Neuronal stem cell (in vitro differentiated cells): Measurements from ENCODE around the gene ZSCAN10.

Source experiments
- DNase-seq: peaks from one replicate; pipeline ENCODE4 v3.0.0-alpha.2; 2013; ENCODE audit warnings: low spot score
- H2AFZ ChIP-seq: one replicate; pipeline ENCODE4 v1.6.1; 2013; ENCODE audit warnings: mild to moderate bottlenecking, low read length, inconsistent platforms
- H2AK5ac ChIP-seq: 2 replicates; pipeline ENCODE4 v1.6.1; 2013; ENCODE audit warnings: low read depth, mild to moderate bottlenecking, inconsistent platforms, low read length, moderate library complexity, mixed read lengths
- H2BK120ac ChIP-seq: 2 replicates; pipeline ENCODE4 v1.6.1; 2013; ENCODE audit warnings: low read depth, mild to moderate bottlenecking, inconsistent platforms, low read length, moderate library complexity, mixed read lengths
- H2BK12ac ChIP-seq: one replicate; pipeline ENCODE4 v1.6.1; 2013; ENCODE audit warnings: low read length, inconsistent platforms
- H2BK15ac ChIP-seq: 2 replicates; pipeline ENCODE4 v1.6.1; 2013; ENCODE audit warnings: mild to moderate bottlenecking, low read length, inconsistent platforms, mixed read lengths
- H2BK5ac ChIP-seq: one replicate; pipeline ENCODE4 v1.6.1; 2013; ENCODE audit warnings: inconsistent platforms, mild to moderate bottlenecking, low read length, moderate library complexity
- H3K14ac ChIP-seq: one replicate; pipeline ENCODE4 v1.6.1; 2013; ENCODE audit warnings: low read length, inconsistent platforms
- H3K18ac ChIP-seq: 2 replicates; pipeline ENCODE4 v1.6.1; 2013; ENCODE audit warnings: low read length, inconsistent platforms
- H3K23ac ChIP-seq: 2 replicates; pipeline ENCODE4 v1.6.1; 2013; ENCODE audit warnings: low read depth, mild to moderate bottlenecking, mixed read lengths, low read length, inconsistent platforms; ENCODE audit not compliant: poor library complexity
- H3K27ac ChIP-seq: replicated peaks from 3 replicates; pipeline ENCODE4 v1.5.1; 2013; ENCODE audit warnings: low read length, inconsistent platforms
- H3K27me3 ChIP-seq, 3 experiments: 2 replicates each; pipeline ENCODE4 v1.6.1; 2013; ENCODE audit warnings: low read length in 3 of 3, mild to moderate bottlenecking in 2 of 3, inconsistent platforms in 1 of 3, low read depth in 1 of 3, mixed read lengths in 1 of 3, moderate library complexity in 1 of 3; ENCODE audit not compliant: control insufficient read depth in 3 of 3, insufficient read depth in 3 of 3
- H3K36me3 ChIP-seq, 2 donors: replicated peaks in 1 of 2; 2 replicates each; pipeline ENCODE4 v1.6.1; 2013; ENCODE audit warnings: low read length in 2 of 2; ENCODE audit not compliant: control insufficient read depth in 2 of 2, insufficient read depth in 2 of 2
- H3K4ac ChIP-seq: 2 replicates; pipeline ENCODE4 v1.6.1; 2013; ENCODE audit warnings: inconsistent platforms, mild to moderate bottlenecking, low read length, moderate library complexity
- H3K4me1 ChIP-seq, 2 donors: 1 replicate in 1 of 2; 2 replicates in 1 of 2; pipeline ENCODE4 v1.6.1; 2013; ENCODE audit warnings: low read length in 2 of 2, low read depth in 1 of 2; ENCODE audit not compliant: control insufficient read depth in 2 of 2, insufficient read depth in 1 of 2
- H3K4me2 ChIP-seq: one replicate; pipeline ENCODE4 v1.6.1; 2013; ENCODE audit warnings: mild to moderate bottlenecking, low read length, inconsistent platforms; ENCODE audit not compliant: insufficient read depth, poor library complexity, severe bottlenecking
- H3K4me3 ChIP-seq, 2 donors: 2 replicates each; pipeline ENCODE4 v1.5.1; 2013; ENCODE audit warnings: low read length in 2 of 2, mild to moderate bottlenecking in 2 of 2, inconsistent platforms in 1 of 2, moderate library complexity in 1 of 2
- H3K79me1 ChIP-seq: one replicate; pipeline ENCODE4 v1.6.1; 2013; ENCODE audit warnings: low read depth, mild to moderate bottlenecking, inconsistent platforms, low read length, moderate library complexity
- H3K9ac ChIP-seq: one replicate; pipeline ENCODE4 v1.6.1; 2013; ENCODE audit warnings: mild to moderate bottlenecking, low read depth, low read length, inconsistent platforms; ENCODE audit not compliant: poor library complexity
- H3K9me3 ChIP-seq, 2 donors: replicated peaks in 1 of 2; 2 replicates each; pipeline versions ENCODE3 to v1.6.1; 2013; ENCODE audit warnings: low read length in 2 of 2, mild to moderate bottlenecking in 2 of 2, inconsistent platforms in 1 of 2, low read depth in 1 of 2, mixed read lengths in 1 of 2, moderate library complexity in 1 of 2; ENCODE audit not compliant: control insufficient read depth in 2 of 2, insufficient read depth in 1 of 2
- H4K8ac ChIP-seq: one replicate; pipeline ENCODE4 v1.6.1; 2013; ENCODE audit warnings: low read depth, mild to moderate bottlenecking, inconsistent platforms, low read length, moderate library complexity
- H4K91ac ChIP-seq: one replicate; pipeline ENCODE4 v1.6.1; 2013; ENCODE audit warnings: low read length, low read depth, mild to moderate bottlenecking, inconsistent platforms; ENCODE audit not compliant: poor library complexity
- WGBS, 2 donors: extraction: QIAGEN DNeasy Blood & Tissue Kit; methylation state at CpG; one replicate each; pipeline ENCODE4 v1.1.7; 2013; ENCODE audit warnings: missing lambda C conversion rate in 2 of 2, mixed read lengths in 1 of 2; ENCODE audit not compliant: insufficient read length in 2 of 2, insufficient replicate concordance in 1 of 2; ENCODE audit errors: extremely low coverage in 2 of 2; 5-methylcytosine and 5-hydroxymethylcytosine counted together

ZSCAN10 gene

GRCh38 chr16:3133844-3134243, 34.8 kb upstream of the ZSCAN10 start:
- peak overlapping the region; percentile 70 to 96 for H3K4me3 ChIP-seq
- no peaks in the 10 kb centered on the region for H3K9me3 ChIP-seq
- H3K4ac ChIP-seq, result no peak overlapping the region
- H2BK120ac ChIP-seq, result no peak overlapping the region
- no peak for DNase-seq
- no peaks in the 10 kb centered on the region for H3K27me3 ChIP-seq
- H3K27ac ChIP-seq, result no peak overlapping the region
- no peak overlapping the region for H2AK5ac ChIP-seq
- H3K4me2 ChIP-seq, result peak overlapping the region; percentile 92
- no peak overlapping the region for H2AFZ ChIP-seq
- H3K79me1 ChIP-seq, result peaks cover 6% of the 10 kb centered on the region
- H4K8ac ChIP-seq, result no peak overlapping the region
- peaks cover 8 to 51% of the 10 kb centered on the region in 2 donors for H3K36me3 ChIP-seq
- no peak overlapping the region for H3K18ac ChIP-seq
- WGBS, 2 donors, result no CpG with 5 or more reads among the region's 7 CpGs
- H2BK12ac ChIP-seq, result no peak overlapping the region
- H2BK15ac ChIP-seq, result no peak overlapping the region
- no peak overlapping the region for H3K14ac ChIP-seq
- H3K23ac ChIP-seq, result no peak overlapping the region
- H3K9ac ChIP-seq, result no peak overlapping the region
- no peak overlapping the region for H4K91ac ChIP-seq
- H3K4me1 ChIP-seq, result peaks cover 4 to 12% of the 10 kb centered on the region in 2 donors
- H2BK5ac ChIP-seq, result no peak overlapping the region

- H3K23ac ChIP-seq, result no peak overlapping the region
- no peak overlapping the region for H4K8ac ChIP-seq
- H2BK120ac ChIP-seq, result no peak overlapping the region
- H3K9ac ChIP-seq, result peak overlapping the region; percentile 24
- no peak overlapping the region for H3K4me2 ChIP-seq
- H3K9me3 ChIP-seq, result no peaks in the 10 kb centered on the region
- no CpG with 5 or more reads among the region's 12 CpGs for WGBS, 2 donors
- H3K14ac ChIP-seq, result no peak overlapping the region
- H3K18ac ChIP-seq, result no peak overlapping the region
- H3K4me3 ChIP-seq, result no peak overlapping the region
- H2BK15ac ChIP-seq, result no peak overlapping the region
- peaks cover 13 to 59% of the 10 kb centered on the region in 2 donors for H3K36me3 ChIP-seq
- DNase-seq, result no peak
- H2BK5ac ChIP-seq, result no peak overlapping the region
- H3K79me1 ChIP-seq, result peaks cover 6% of the 10 kb centered on the region
- no peak overlapping the region for H3K4ac ChIP-seq
- no peak overlapping the region for H2AFZ ChIP-seq
- H2BK12ac ChIP-seq, result no peak overlapping the region
- H4K91ac ChIP-seq, result no peak overlapping the region
- peaks cover 4 to 10% of the 10 kb centered on the region in 2 donors for H3K4me1 ChIP-seq
- no peak overlapping the region for H3K27ac ChIP-seq
- no peaks in the 10 kb centered on the region for H3K27me3 ChIP-seq
- no peak overlapping the region for H2AK5ac ChIP-seq
Observed at GRCh38 chr16:3131755-3132377, 32.8 kb upstream of the ZSCAN10 start.

GRCh38 chr16:3129137-3130131, 30.3 kb upstream of the ZSCAN10 start:
- Histone ChIP-seq H3K9me3 (no peaks in the 10 kb centered on the region), H3K9ac (no peak overlapping the region), H2AFZ (no peak overlapping the region), H3K79me1 (peaks cover 5% of the 10 kb centered on the region), H3K4me2 (no peak overlapping the region), H4K91ac (no peak overlapping the region), H4K8ac (no peak overlapping the region), H3K4ac (no peak overlapping the region), H3K4me1 (peaks cover 3 to 5% of the 10 kb centered on the region in 2 donors), H2AK5ac (no peak overlapping the region), H2BK5ac (no peak overlapping the region), H2BK12ac (no peak overlapping the region), H3K27ac (peak overlapping the region; percentile 17), H3K23ac (no peak overlapping the region), H2BK15ac (no peak overlapping the region), H2BK120ac (no peak overlapping the region), H3K36me3 (peaks cover 17 to 71% of the 10 kb centered on the region in 2 donors), H3K18ac (no peak overlapping the region), H3K27me3 (no peaks in the 10 kb centered on the region), H3K4me3 (no peak overlapping the region), H3K14ac (no peak overlapping the region)
- no CpG with 5 or more reads among the region's 28 CpGs for WGBS, 2 donors
- DNase-seq, result peak; percentile 76

GRCh38 chr16:3127745-3128144, 28.7 kb upstream of the ZSCAN10 start:
- Histone ChIP-seq H3K4ac (no peak overlapping the region), H2BK120ac (no peak overlapping the region), H2AFZ (no peak overlapping the region), H4K8ac (no peak overlapping the region), H2BK15ac (no peak overlapping the region), H2BK5ac (no peak overlapping the region), H4K91ac (no peak overlapping the region), H3K4me2 (no peak overlapping the region), H3K18ac (no peak overlapping the region), H3K27ac (no peak overlapping the region), H3K27me3 (no peaks in the 10 kb centered on the region), H3K9ac (no peak overlapping the region), H2BK12ac (no peak overlapping the region), H3K9me3 (no peaks in the 10 kb centered on the region), H3K4me1 (peaks cover 5 to 6% of the 10 kb centered on the region in 2 donors), H3K4me3 (no peak overlapping the region), H2AK5ac (no peak overlapping the region), H3K36me3 (peaks cover 17 to 67% of the 10 kb centered on the region in 2 donors), H3K14ac (no peak overlapping the region), H3K79me1 (peaks cover 2% of the 10 kb centered on the region), H3K23ac (no peak overlapping the region)
- WGBS, 2 donors, result no CpG with 5 or more reads among the region's 6 CpGs
- DNase-seq, result no peak
